NCI-H1436 treated with DMSO at 0.1 percent for 48 hours (cell line): ENCODE measurements around the gene TRAM1L1.

Experiments
- DNase-seq: peaks from one replicate; lab custom pipeline; 2025; lab: John Stamatoyannopoulos, UW

Gene TRAM1L1

DNA sequence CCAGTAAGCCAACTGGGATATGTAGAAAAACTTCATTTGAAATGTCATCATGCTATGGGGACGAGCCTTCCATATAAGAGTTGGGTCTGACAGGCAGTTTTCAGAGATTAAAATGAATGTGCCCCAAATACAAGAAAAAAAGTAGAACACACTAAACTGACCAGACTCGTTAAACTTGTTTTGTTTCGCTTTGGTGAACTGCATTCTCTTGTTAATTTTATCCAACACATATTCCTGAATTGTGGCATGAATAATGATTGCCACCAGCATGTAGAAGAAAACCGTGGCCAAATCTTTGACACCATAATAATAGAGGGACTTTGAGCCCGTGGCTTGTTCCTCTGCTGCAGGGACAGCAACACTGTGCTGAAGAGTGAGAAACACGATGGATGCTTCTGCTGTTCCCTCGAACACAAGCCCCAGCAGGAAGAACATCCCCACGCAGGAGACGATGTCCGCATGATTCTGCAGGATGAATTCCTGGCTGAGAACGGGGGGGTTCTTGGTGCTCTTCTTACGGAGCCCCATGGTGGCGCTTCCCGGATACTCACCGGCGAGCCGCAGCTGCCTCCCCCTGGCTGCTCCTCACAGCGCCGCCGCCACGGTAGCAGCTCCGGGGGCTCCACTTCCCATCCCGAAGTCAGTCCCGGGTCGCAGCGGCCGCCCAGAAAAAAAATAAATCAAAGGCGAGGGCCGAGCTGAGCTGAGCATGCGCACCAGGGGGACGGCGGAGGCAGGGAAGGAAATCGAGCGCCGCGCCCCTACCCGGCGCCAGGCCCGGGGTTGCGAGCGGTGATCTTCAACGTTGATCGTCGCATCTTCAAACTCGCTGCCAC is at the start of gene TRAM1L1:
TRAM1L1 (minus strand) TSS at position 711 of the 836 bp plus-strand sequence; CDS start at position 528, 183 bp downstream.
- no peak for DNase-seq

DNA sequence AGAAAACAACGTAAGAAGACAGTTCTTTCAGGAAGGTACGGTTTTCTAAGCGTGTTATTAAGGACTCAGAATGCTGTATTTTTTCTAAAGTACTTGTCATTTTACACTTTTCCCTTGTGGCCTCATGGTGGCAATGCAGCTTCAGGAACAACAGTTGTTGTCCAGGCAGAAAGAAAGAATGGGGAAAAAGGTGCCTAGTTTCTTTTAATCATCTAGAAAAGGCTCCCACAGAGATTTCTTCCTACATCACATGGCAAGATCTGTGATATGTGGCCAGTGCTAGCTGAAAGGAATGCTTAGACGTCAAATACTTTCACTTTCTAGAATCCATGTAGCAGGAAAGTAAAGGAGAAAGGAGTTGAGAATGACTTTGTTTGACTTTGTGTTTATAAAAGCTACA is 49.0 kb upstream of the TRAM1L1 start:
- no peak for DNase-seq

DNA sequence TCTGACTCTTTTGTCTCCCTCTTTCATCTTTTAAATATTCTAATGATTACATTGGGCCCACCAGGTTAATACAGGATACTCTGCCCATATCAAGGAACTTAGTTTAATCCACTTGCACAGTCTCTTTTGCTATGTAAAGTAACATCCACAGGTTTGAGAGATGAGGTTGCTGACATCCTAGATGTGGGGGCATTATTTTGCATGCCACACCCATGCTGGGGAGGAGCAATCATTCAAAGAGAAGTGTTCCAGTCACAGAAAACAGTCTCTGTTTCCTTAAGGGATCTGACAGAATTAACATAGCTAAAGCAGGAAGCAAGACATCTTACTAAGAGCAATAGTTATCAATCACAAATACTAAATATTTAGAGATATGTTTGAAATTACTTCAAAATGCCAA is 11.5 kb upstream of the TRAM1L1 start:
- DNase-seq = no peak

DNA sequence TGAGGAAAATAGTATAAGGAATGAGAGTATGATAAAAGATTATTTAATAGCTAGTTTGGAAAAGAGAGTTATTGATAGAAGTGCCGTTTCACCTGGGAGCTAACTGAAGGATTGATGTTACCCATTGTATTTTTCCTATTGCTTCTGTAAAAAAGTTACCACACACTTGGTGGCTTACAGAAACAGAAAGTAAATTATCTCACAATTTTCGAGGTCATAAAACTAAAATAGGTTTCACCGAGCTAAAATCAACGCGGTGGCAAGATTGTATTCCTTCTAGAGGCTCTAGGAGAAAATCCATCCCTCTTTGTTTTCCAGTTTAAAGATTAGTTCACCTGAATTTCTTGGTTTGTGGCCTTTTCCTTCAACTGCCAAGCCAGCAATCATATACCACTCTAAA is 11.1 kb upstream of the TRAM1L1 start:
- no peak for DNase-seq

GRCh38 chr4:117093571-117093970 is 8.2 kb upstream of the TRAM1L1 start:
- DNase-seq = no peak

DNA sequence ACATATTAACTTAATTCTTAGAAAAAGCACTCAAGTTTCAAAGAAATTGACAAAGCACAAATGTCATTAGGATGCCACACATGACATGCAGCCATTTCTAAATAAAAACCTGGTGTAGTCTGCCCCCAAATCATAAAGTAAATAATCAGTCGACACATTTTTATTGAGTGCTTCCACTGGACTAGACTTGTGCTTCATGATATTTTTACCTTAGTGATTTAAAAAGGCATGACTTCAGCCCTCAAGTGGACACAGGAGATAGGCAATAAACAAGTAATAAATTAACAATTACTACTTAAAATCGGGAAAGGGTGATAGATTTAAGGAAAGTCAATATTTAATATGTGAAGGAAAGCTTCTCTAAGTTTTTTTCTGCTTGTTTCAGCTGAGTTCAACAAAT is 7.6 kb downstream of the TRAM1L1 start:
- DNase-seq = no peak

GRCh38 chr4:117068120-117068519 is 17.3 kb downstream of the TRAM1L1 start:
- DNase-seq = no peak

DNA sequence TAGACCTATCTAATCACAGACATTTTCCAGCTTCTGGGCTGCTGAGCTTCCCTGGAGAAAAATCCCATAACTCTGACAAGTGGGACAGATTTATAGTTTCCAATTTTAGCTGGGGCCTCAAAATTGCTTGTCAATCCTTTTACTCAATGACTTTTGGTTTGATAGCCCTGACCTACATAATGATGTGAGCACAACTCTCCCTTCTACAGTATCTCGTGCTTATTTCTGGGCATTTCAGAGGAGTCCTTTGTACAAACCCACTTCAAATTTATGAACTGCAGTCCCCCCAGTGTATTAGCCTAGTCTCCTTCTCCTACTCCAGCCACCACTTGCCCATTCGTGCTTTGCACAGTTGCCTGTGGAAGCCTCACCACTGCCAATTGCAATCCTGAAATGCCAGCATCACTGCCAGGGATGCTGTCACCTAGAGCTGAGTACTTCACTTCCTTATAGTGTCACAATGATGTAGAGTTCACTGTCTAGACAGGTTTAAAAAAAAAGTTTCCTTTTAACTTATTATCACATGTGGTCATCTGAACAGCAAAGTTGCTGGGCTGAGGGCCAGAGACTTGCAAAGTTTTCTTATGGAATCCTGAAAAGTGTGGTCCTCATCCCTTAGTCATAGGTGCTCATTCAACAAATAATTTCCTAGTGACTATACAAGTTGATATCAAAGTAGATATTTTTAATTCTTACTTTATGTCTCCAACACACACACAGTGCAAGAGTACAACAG is 21.2 kb downstream of the TRAM1L1 start:
- no peak for DNase-seq

DNA sequence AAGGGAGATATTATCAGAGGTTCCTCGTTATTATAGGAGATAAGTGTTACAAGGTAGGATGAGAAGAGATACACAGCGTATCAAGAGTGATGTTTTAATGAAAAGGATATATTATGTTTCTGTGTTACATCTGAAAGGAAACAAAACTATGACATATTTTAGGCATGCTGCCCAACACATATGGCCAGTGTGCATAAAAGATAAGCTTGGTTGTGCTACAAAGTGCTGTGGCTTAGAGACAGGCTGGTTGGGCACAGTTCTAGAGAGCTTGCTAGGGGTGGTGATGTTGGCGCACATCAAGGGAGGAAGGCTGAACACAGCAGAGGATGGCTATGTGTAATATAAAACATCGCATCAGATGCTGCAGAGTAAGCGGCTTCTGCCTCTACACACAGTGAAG is 42.4 kb downstream of the TRAM1L1 start:
- no peak for DNase-seq
